ENCODE measurements around the gene FLYWCH1. TPM values are rescaled to one million over a fixed set of nuclear protein-coding genes. Genes with fewer than 3 reads are reported as not detected.

The FLYWCH1 gene
- total and polyA plus RNA-seq, 2 of the 8 experiments (the other 6 are each of a cell fraction or from before 2014, with no cell fraction given) = 12.4 to 23.5 TPM

DNA sequence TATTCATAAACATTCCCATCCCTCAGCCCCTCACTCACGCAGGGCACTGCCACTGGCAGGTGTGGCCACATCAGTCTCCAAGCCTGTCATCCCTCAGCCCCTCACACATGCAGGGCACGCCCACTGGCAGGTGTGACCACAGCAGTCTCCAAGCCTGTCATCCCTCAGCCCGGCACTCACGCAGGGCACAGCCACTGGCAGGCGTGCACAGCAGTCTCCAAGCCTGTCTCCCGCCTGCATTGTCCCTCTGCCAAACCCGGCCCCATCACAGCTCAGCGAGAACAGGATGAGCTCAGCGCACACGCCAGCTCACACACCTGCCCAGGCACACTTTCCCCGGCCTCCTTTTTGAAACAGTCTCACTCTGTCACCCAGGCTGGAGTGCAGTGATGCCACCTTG is 40.9 kb downstream of the FLYWCH1 start (continued):
- no peak for TF ChIP-seq KDM1A (IDR thresholded peaks at IDR 0.05; ENCODE audit: borderline replicate concordance, low read length)

Data from H1 (cell line).